GM12878 (cell line): ENCODE measurements around the gene RDH16. TPM values are rescaled to one million over a fixed set of nuclear protein-coding genes. Genes with fewer than 3 reads are reported as not detected.

Experiments
- ATAC-seq: fragments of 200-7000 bp; cut with Tn5 transposase; 3 replicates; pipeline ENCODE4 v1.9.1; 2020; ENCODE audit warnings: mild to moderate bottlenecking, moderate library complexity
- BruUV-seq: library from RNA; stranded (reverse); fragments of 400-500 nt; replicated peaks from 2 replicates; lab custom pipeline; 2021; lab: Mats Ljungman, UMichigan
- CTCF ChIA-PET: fragments of 300-600 bp; sonication (Branson Sonifier 250); formaldehyde crosslinking; extraction: SDS; loops from one replicate; lab custom pipeline; 2021; ENCODE audit warnings: inconsistent platforms; lab: Yijun Ruan, JAX
- POLR2A ChIA-PET: fragments of 350-600 bp; formaldehyde crosslinking; extraction: SDS; loops from one replicate; lab custom pipeline; 2021; ENCODE audit warnings: inconsistent platforms; lab: Charles Lee
- RAD21 ChIA-PET: fragments of 300-600 bp; sonication (Branson Sonifier 250); formaldehyde crosslinking; loops from one replicate; lab custom pipeline; 2023; ENCODE audit warnings: antibody characterized with exemption; ENCODE audit not compliant: unreplicated experiment; lab: Charles Lee
- SMC1A ChIA-PET: fragments of 300-600 bp; sonication (Branson Sonifier 250); formaldehyde crosslinking; loops from one replicate; lab custom pipeline; 2023; ENCODE audit not compliant: unreplicated experiment, uncharacterized antibody; lab: Charles Lee
- DNase-seq: peaks from one replicate; pipeline ENCODE4 v3.0.0-alpha.2; 2011; ENCODE audit warnings: low read depth, low spot score
- FAIRE-seq: peaks from 3 replicates; lab custom pipeline; 2011; peaks lifted over from hg19 to GRCh38; lab: Jason Lieb, UNC
- H2AFZ ChIP-seq: 2 replicates; pipeline ENCODE4 v1.6.0; 2011; ENCODE audit warnings: low read depth, low read length, control low read depth; ENCODE audit not compliant: control insufficient read depth
- H3K27ac ChIP-seq: 2 replicates; pipeline ENCODE4 v1.5.1; 2011; ENCODE audit warnings: control low read depth; ENCODE audit not compliant: control insufficient read depth, insufficient read depth
- H3K27me3 ChIP-seq, 2 experiments: replicated peaks in 1 of 2; 2 replicates each; pipeline versions ENCODE4 v1.6.0 to v1.6.1; 2011; ENCODE audit warnings: low read length in 1 of 2; ENCODE audit not compliant: control insufficient read depth in 2 of 2, insufficient read depth in 2 of 2
- H3K36me3 ChIP-seq, 2 experiments: 2 replicates each; pipeline ENCODE4 v1.5.1; 2011; ENCODE audit warnings: low read length in 1 of 2; ENCODE audit not compliant: control insufficient read depth in 2 of 2, insufficient read depth in 2 of 2
- H3K4me1 ChIP-seq: 2 replicates; pipeline ENCODE4 v1.6.1; 2011; ENCODE audit warnings: mild to moderate bottlenecking, low read length, moderate library complexity, mixed read lengths; ENCODE audit not compliant: control insufficient read depth, insufficient read depth
- H3K4me2 ChIP-seq: 2 replicates; pipeline ENCODE4 v1.6.0; 2011; ENCODE audit warnings: control low read depth; ENCODE audit not compliant: control insufficient read depth, insufficient read depth
- H3K4me3 ChIP-seq: fragments of 200-600 bp; sonication (generic); 2 replicates; pipeline ENCODE4 v1.5.1; 2016
- H3K79me2 ChIP-seq: 2 replicates; pipeline ENCODE4 v1.6.0; 2011; ENCODE audit warnings: low read length; ENCODE audit not compliant: control insufficient read depth, insufficient read depth
- H3K9ac ChIP-seq: 2 replicates; pipeline ENCODE4 v1.8.0; 2011; ENCODE audit warnings: low read length, control low read depth, mixed read lengths; ENCODE audit not compliant: control insufficient read depth, insufficient read depth
- H3K9me3 ChIP-seq: replicated peaks from 3 replicates; pipeline ENCODE4 v1.5.1; 2011; ENCODE audit warnings: mild to moderate bottlenecking, low read length; ENCODE audit not compliant: control insufficient read depth, insufficient read depth
- H4K20me1 ChIP-seq: 2 replicates; pipeline ENCODE4 v1.6.0; 2011; ENCODE audit not compliant: control insufficient read depth, insufficient read depth
- BACH1 ChIP-seq: fragments of 450-650 bp; IDR thresholded peaks from 2 replicates; pipeline ENCODE4 v1.6.1; 2017; ENCODE audit warnings: mild to moderate bottlenecking, borderline replicate concordance
- CBX3 ChIP-seq: fragments of 200-600 bp; sonication (generic); IDR thresholded peaks from 2 replicates; pipeline ENCODE4 v1.6.1; 2016; ENCODE audit warnings: low read depth, borderline replicate concordance
- HDAC2 ChIP-seq: fragments of 200-600 bp; sonication (generic); IDR thresholded peaks from 2 replicates; pipeline ENCODE4 v1.6.1; 2017
- LARP7 ChIP-seq: fragments of 450-650 bp; IDR thresholded peaks from 2 replicates; pipeline ENCODE4 v1.6.1; 2017; ENCODE audit warnings: mild to moderate bottlenecking
- MLLT1 ChIP-seq: fragments of 450-650 bp; IDR thresholded peaks from 2 replicates; pipeline ENCODE4 v1.6.1; 2016; ENCODE audit warnings: mild to moderate bottlenecking
- MXI1 ChIP-seq: fragments of 150-350 bp; IDR thresholded peaks from 2 replicates; pipeline ENCODE4 v1.6.1; 2011; ENCODE audit warnings: low read depth, mild to moderate bottlenecking, inconsistent platforms, low read length, improper control_type of control experiment
- PAX5 ChIP-seq: IDR thresholded peaks from 2 replicates; pipeline ENCODE4 v1.6.1; 2011; ENCODE audit warnings: low read depth, low read length, borderline replicate concordance
- SMAD5 ChIP-seq: IDR thresholded peaks from 2 replicates; pipeline ENCODE4 v1.6.1; 2016; ENCODE audit warnings: antibody characterized with exemption, low read depth
- SP1 ChIP-seq: IDR thresholded peaks from one replicate; pipeline ENCODE4 v1.6.1; 2011; ENCODE audit warnings: low read depth, low read length
- STAT3 ChIP-seq: IDR thresholded peaks from 2 replicates; pipeline ENCODE4 v1.6.1; 2011; ENCODE audit warnings: low read depth, low read length, improper control_type of control experiment
- SUPT20H ChIP-seq: IDR thresholded peaks from 2 replicates; pipeline ENCODE4 v1.6.1; 2011; ENCODE audit warnings: low read depth, mild to moderate bottlenecking, low read length, moderate library complexity, borderline replicate concordance; ENCODE audit not compliant: control insufficient read depth
- TBL1XR1 ChIP-seq: IDR thresholded peaks from 2 replicates; pipeline ENCODE4 v1.6.1; 2012; ENCODE audit warnings: low read depth, low read length, improper control_type of control experiment
- USF2 ChIP-seq: IDR thresholded peaks from 2 replicates; pipeline ENCODE4 v1.6.1; 2011; ENCODE audit warnings: low read depth, low read length, improper control_type of control experiment, borderline replicate concordance
- ZNF217 ChIP-seq: fragments of 450-650 bp; IDR thresholded peaks from 2 replicates; pipeline ENCODE4 v1.6.1; 2017; ENCODE audit warnings: antibody characterized with exemption, mild to moderate bottlenecking
- ZNF687 ChIP-seq: fragments of 450-650 bp; IDR thresholded peaks from 2 replicates; pipeline ENCODE4 v1.6.1; 2017; ENCODE audit warnings: mild to moderate bottlenecking, moderate library complexity
- WGBS: methylation state at CpG from one replicate; pipeline ENCODE4 v1.1.6; 2016; ENCODE audit warnings: low lambda C conversion rate; ENCODE audit not compliant: insufficient replicate concordance, insufficient coverage; ENCODE audit errors: missing lambda C conversion rate; 5-methylcytosine and 5-hydroxymethylcytosine counted together
- in situ Hi-C: fragments of 300-500 bp; cut with MboI; formaldehyde crosslinking; loops from 9 replicates; pipeline ENCODE4 v1.14.3; 2018; ENCODE audit warnings: mixed read lengths
- intact Hi-C: fragments of 100-400 bp; cut with micrococcal nuclease; formaldehyde crosslinking; loops from one replicate; pipeline ENCODE4 v1.14.2; 2022; ENCODE audit not compliant: unreplicated experiment
- polyA plus RNA-seq, 11 experiments: library from polyadenylated mRNA; depleted of rRNA in 4 of 11; unstranded in 6 of 11; stranded (reverse) in 5 of 11; fragments of >200 nt; fragmentation: Nextera tagmentation in 4 of 11; fragmentation: Illumina TruSeq in 1 of 11; extraction: Ambion mirVana in 4 of 11; extraction: Trizol in 1 of 11; gene quantifications; 1 replicate in 1 of 11; 2 replicates in 10 of 11; pipeline versions ENCODE4 v1.2.1 to v1.2.3, GENCODE V29; 2011 to 2016; ENCODE audit warnings: inconsistent platforms in 2 of 11, missing spikeins in 2 of 11, low read depth in 1 of 11
- total RNA-seq, 4 experiments: library from RNA; depleted of rRNA in 3 of 4; stranded (reverse); fragments of >200 nt in 3 of 4; fragmentation: Illumina TruSeq in 1 of 4; extraction: Trizol in 1 of 4; gene quantifications; 2 replicates each; pipeline versions ENCODE4 v1.2.1 to v1.2.3, GENCODE V29; 2013 to 2021

RDH16 gene
- total and polyA plus RNA-seq, 10 of the 15 experiments (the other 5 are each of a cell fraction or from before 2014, with no cell fraction given): 0.04 to 0.31 (median 0.06) TPM

- Histone ChIP-seq H3K9me3 (no peaks in the 10 kb centered on the region), H3K27me3 (no peaks in the 10 kb centered on the region), H2AFZ (no peak overlapping the region), H3K36me3 (no peaks in the 10 kb centered on the region; a peak in 1 of 4 replicates), H3K79me2 (no peaks in the 10 kb centered on the region), H4K20me1 (no peaks in the 10 kb centered on the region), H3K4me3 (no peak overlapping the region), H3K27ac (no peak overlapping the region), H3K9ac (no peak overlapping the region), H3K4me2 (no peak overlapping the region), H3K4me1 (peaks cover 18% of the 10 kb centered on the region)
- WGBS: 62% methylated on average over 7 of the region's 7 CpGs
- ATAC-seq: no peak
- in situ Hi-C loops (loop anchor here (5.0 kb wide), 1 partner anchor 153 kb away; no protein-coding TSS in a partner anchor), intact Hi-C loops (no loop called here)
- SMC1A ChIA-PET: interaction anchor here (1.5 to 2.9 kb wide), 5 partner anchors 9 to 228 kb away, joined by 3 to 37 read pairs (median 6); no protein-coding TSS in a partner anchor
- CTCF ChIA-PET: interaction anchor here (0.8 to 4.9 kb wide), 7 partner anchors 10 to 476 kb away, joined by 3 to 144 read pairs (median 9); partner anchors contain the start of gene HSD17B6
- FAIRE-seq: no peak
- no peak for DNase-seq
- RAD21 ChIA-PET: interaction anchor here (1.2 to 1.7 kb wide), 2 partner anchors 9 to 122 kb away, joined by 4 to 5 read pairs; partner anchors contain the start of gene STAT6
- no TSS peak for BruUV-seq
- TF ChIP-seq SUPT20H: no peak
- TF ChIP-seq HDAC2: no peak
- no peak for TF ChIP-seq SMAD5
- TF ChIP-seq LARP7: no peak
- no peak for TF ChIP-seq MLLT1
- TF ChIP-seq SP1: no peak
- TF ChIP-seq ZNF687: no peak
- TF ChIP-seq BACH1: no peak
- no peak for TF ChIP-seq ZNF217
- TF ChIP-seq TBL1XR1: no peak
- TF ChIP-seq MXI1: no peak
- no peak for TF ChIP-seq PAX5
- TF ChIP-seq USF2: no peak
- no peak for TF ChIP-seq STAT3
- TF ChIP-seq CBX3: no peak
- POLR2A ChIA-PET: interaction anchor here (0.6 kb wide), 1 partner anchor 1323 kb away, joined by 8 read pairs; no protein-coding TSS in a partner anchor
Measured at GRCh38 chr12:56989861-56990610, 32.6 kb upstream of the RDH16 start.
